Naive B cell (primary cell): ENCODE measurements around the gene INHBC. TPM values are rescaled to one million over a fixed set of nuclear protein-coding genes. Genes with fewer than 3 reads are reported as not detected.
A peak's percentile ranks its signal among the peaks of the same experiment; 100 is the strongest.
"Not testable (repeated sequence)": the region's sequence is repeated elsewhere in the genome, so short reads cannot be mapped to it uniquely, and the experiment has no call there.

ENCODE experiments used
- ATAC-seq, 2 donors: fragments of 150-1000 bp; cut with Tn5 transposase; 2 replicates each; pipeline ENCODE4 v1.10.0; 2021; ENCODE audit warnings: low read depth in 2 of 2, mild to moderate bottlenecking in 2 of 2, moderate library complexity in 2 of 2
- DNase-seq: peaks from one replicate; pipeline ENCODE4 v3.0.0; 2022
- H3K27ac Mint-ChIP-seq, 6 donors: one replicate each; pipeline ENCODE4 v1.8.0; 2020 to 2022; ENCODE audit warnings: mild to moderate bottlenecking in 6 of 6, mixed read lengths in 6 of 6, moderate library complexity in 5 of 6, inconsistent platforms in 2 of 6
- H3K27me3 Mint-ChIP-seq, 3 donors: one replicate each; pipeline ENCODE4 v1.8.0; 2021 to 2022; ENCODE audit warnings: mixed read lengths in 3 of 3, mild to moderate bottlenecking in 1 of 3
- H3K36me3 Mint-ChIP-seq, 2 donors: one replicate each; pipeline ENCODE4 v1.8.0; 2020 to 2022; ENCODE audit warnings: mixed read lengths in 2 of 2, inconsistent platforms in 1 of 2, mild to moderate bottlenecking in 1 of 2
- H3K4me1 Mint-ChIP-seq, 3 donors: one replicate each; pipeline ENCODE4 v1.8.0; 2020 to 2022; ENCODE audit warnings: mixed read lengths in 3 of 3, inconsistent platforms in 1 of 3, mild to moderate bottlenecking in 1 of 3, moderate library complexity in 1 of 3
- H3K4me3 Mint-ChIP-seq, 8 donors: one replicate each; pipeline ENCODE4 v1.8.0; 2020 to 2022; ENCODE audit warnings: mild to moderate bottlenecking in 8 of 8, mixed read lengths in 8 of 8, moderate library complexity in 8 of 8, inconsistent platforms in 2 of 8
- H3K9me3 Mint-ChIP-seq, 7 donors: one replicate each; pipeline ENCODE4 v1.8.0; 2020 to 2022; ENCODE audit warnings: mixed read lengths in 7 of 7, mild to moderate bottlenecking in 5 of 7, inconsistent platforms in 2 of 7, moderate library complexity in 1 of 7
- polyA plus RNA-seq, 6 donors: library from polyadenylated mRNA; unstranded; fragments of 300-500 nt; fragmentation: Illumina TruSeq; gene quantifications; one replicate each; pipeline ENCODE4 v1.2.3, GENCODE V29; 2021; ENCODE audit warnings: low read depth in 6 of 6

Gene INHBC
- polyA plus RNA-seq, 6 donors from 2014 or later: not detected

DNA sequence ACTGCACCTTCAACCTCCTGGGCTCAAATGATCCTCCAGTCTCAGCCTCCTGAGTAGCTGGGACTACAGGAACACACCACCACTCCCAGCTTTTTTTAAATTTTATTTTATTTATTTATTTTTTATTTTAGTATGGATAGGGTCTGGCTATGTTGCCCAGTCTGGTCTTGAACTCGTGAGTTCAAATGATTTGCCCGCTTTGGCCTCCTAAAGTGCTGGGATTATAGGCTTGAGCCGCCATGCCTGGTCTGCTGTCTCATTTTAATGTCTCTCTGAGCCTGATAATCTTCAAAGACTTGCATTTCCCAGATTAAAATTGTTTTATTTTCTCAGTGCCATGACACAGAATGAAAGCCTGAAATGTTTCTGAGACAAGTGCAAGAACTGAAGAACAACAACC, 1.2 kb upstream of the INHBC start:
- H3K4me3 Mint-ChIP-seq: peak overlapping the region in 1 of 8 donors; percentile 43
- no peaks in the 10 kb centered on the region for H3K9me3 Mint-ChIP-seq
- no peak for DNase-seq
- H3K4me1 Mint-ChIP-seq: peaks cover 14 to 29% (median 18%) of the 10 kb centered on the region in 3 donors
- ATAC-seq: no peak
- H3K27me3 Mint-ChIP-seq: peaks cover 0 to 4% (median 2%) of the 10 kb centered on the region in 3 donors
- no peaks in the 10 kb centered on the region for H3K36me3 Mint-ChIP-seq
- H3K27ac Mint-ChIP-seq: no peak overlapping the region

DNA sequence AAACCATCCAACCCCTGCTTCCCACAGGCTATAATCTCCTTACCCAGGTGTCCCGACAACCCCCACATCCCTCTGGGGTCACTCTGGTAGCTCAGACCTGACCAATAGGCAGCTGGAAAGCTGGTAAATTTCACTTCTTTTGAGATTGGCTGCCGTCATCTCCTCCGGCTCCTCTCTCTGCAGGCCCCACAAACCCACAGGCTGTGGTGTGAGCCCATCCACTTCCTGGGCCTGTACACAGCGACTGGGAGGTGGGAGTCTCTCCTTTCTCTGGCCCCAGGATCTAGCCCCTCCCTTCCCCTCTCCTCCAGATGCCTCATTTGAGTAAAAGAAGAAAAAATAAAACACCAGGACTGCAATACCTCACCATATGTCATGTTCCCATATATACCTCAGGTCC, 709 bp downstream of the INHBC start:
- Mint-ChIP-seq H3K27ac (peak overlapping the region in 1 of 6 donors; percentile 75), H3K4me3 (no peak overlapping the region), H3K4me1 (peaks cover 7 to 13% (median 8%) of the 10 kb centered on the region in 3 donors), H3K36me3 (no peaks in the 10 kb centered on the region), H3K9me3 (no peaks in the 10 kb centered on the region), H3K27me3 (peaks cover 0 to 8% (median 8%) of the 10 kb centered on the region in 3 donors)
- DNase-seq: no peak
- ATAC-seq: no peak

DNA sequence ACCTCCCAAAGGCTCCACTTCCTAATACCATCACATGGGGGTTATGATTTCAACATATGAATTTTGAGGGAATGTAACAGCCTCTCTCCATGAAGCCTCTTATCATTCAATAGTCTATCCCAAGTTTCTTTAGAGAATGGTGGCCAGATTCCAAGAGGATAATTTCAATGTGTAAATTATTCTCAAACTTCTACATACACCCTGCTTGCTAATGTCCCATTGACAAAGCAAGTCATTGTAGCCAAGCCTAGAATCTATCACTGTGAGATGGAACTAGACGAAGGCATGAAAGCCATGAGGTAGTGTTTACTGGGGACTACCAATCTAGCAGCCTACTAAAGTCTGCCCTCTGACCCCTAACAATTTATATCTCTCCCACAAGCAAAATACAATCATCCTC, 3.8 kb downstream of the INHBC start:
- Mint-ChIP-seq H3K4me3 (no peak overlapping the region), H3K4me1 (no peaks in the 10 kb centered on the region), H3K27ac (no peak overlapping the region), H3K36me3 (peaks cover 7 to 10% of the 10 kb centered on the region in 2 donors), H3K27me3 (peaks cover 8 to 22% (median 20%) of the 10 kb centered on the region in 3 donors), H3K9me3 (peaks cover 4 to 13% (median 8%) of the 10 kb centered on the region in 7 donors)
- DNase-seq: no peak
- no peak for ATAC-seq

DNA sequence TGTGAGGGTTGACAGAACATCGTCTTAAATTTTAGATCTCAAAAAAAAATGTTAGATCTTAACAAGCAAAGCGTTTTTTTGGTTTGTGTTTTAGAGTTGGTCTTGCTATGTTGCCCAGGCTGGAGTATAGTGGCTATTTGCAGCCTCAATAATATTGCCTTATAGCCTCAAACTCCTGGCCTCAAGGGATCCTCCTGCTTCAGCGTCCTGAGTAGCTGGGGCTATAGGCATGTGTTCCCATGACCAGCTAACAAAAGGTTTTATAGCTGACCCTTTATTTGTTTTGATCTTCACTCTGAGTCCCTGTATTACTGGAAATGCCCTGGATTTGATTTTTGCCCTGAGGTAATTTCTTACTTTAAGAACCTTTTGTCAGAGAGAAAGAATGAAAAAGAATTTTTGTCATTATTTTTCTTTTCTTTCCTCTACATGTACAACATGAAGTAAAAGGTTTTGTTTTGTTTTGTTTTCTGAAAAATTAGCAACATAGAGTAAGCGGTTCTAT, 5.2 kb downstream of the INHBC start:
- Mint-ChIP-seq H3K4me3 (no peak overlapping the region), H3K4me1 (peaks cover 0 to under 1% (median under 1%) of the 10 kb centered on the region in 3 donors), H3K36me3 (peaks cover 7 to 10% of the 10 kb centered on the region in 2 donors), H3K9me3 (peaks cover 4 to 13% (median 8%) of the 10 kb centered on the region in 7 donors), H3K27me3 (peaks cover 8 to 22% (median 20%) of the 10 kb centered on the region in 3 donors), H3K27ac (no peak overlapping the region)
- no peak for DNase-seq
- ATAC-seq: no peak

DNA sequence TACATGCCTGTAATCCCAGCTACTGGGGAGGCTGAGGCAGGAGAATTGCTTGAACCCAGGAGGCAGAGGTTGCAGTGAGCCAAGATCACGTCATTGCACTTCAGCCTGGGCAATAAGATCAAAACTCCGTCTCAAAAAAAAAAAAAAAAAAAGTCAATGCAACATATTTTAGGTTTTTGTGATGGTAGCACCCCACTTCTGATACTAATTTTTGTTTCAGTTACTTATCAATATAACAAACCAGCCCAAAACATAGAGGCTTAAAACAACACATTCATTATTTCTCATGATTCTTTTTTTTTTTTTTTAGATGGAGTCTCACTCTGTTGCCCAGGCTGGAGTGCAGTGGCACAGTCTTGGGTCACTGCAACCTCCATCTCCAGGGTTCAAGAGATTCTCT, 6.8 kb downstream of the INHBC start:
- peaks cover 7 to 10% of the 10 kb centered on the region in 2 donors for H3K36me3 Mint-ChIP-seq
- H3K9me3 Mint-ChIP-seq: peaks cover 4 to 13% (median 8%) of the 10 kb centered on the region in 7 donors
- H3K27me3 Mint-ChIP-seq: peaks cover 8 to 22% (median 20%) of the 10 kb centered on the region in 3 donors
- not testable (repeated sequence) for ATAC-seq, H3K27ac Mint-ChIP-seq, H3K4me3 Mint-ChIP-seq, H3K4me1 Mint-ChIP-seq, DNase-seq

DNA sequence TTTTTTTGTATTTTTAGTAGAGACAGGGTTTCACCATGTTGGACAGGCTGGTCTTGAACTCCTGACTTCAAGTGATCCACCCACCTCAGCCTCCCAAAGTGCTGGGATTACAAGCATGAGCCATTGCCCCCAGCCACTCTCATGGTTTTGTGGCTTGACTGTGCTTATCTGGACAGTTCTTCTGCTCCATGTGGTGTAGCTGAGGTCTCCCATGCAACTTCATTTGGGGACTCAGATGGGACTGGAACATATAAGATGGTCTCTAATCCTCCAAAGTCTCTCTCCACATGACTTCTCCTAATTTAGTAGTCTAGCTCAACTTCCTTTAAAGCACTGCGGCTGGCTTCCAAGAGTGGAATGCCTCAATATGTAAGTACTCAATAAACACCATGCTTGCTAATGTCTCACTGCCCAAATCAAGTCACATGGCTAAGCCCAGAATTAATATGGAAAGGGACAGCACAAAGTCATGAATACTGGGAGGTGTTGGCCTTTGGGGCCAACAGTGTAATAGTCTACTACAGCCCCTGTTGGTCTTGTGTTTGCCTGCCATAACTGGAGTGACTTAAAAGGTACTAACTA, 7.4 kb downstream of the INHBC start:
- H3K27me3 Mint-ChIP-seq: peaks cover 8 to 22% (median 20%) of the 10 kb centered on the region in 3 donors
- peaks cover 7 to 10% of the 10 kb centered on the region in 2 donors for H3K36me3 Mint-ChIP-seq
- DNase-seq (no peak), ATAC-seq (no peak)
- H3K27ac Mint-ChIP-seq: peak overlapping the region in 1 of 6 donors; percentile 2
- H3K4me1 Mint-ChIP-seq: peaks cover 0 to 5% (median 3%) of the 10 kb centered on the region in 3 donors
- H3K9me3 Mint-ChIP-seq: peaks cover 4 to 13% (median 8%) of the 10 kb centered on the region in 7 donors
- no peak overlapping the region for H3K4me3 Mint-ChIP-seq

DNA sequence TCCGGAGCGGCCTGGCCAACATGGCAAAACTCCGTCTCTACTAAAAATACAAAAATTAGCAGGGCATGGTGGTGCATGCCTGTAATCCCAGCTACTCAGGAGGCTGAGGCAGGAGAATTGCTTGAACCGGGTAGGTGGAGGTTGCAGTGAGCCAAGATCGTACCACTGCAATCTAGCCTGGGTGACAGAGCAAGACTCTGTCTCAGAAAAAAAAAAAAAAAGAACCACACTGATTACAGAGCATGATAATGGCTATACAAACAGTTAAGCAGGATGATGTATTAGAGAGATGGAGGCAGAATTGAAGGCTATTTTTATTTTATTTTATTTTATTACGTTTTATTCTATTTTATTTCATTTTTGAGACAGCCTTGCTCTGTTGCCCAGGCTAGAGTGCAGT, 9.8 kb downstream of the INHBC start:
- H3K4me1 Mint-ChIP-seq, H3K4me3 Mint-ChIP-seq, DNase-seq, H3K27ac Mint-ChIP-seq, ATAC-seq: not testable (repeated sequence)
- Mint-ChIP-seq H3K36me3 (peaks cover 7 to 10% of the 10 kb centered on the region in 2 donors), H3K9me3 (peaks cover 4 to 13% (median 8%) of the 10 kb centered on the region in 7 donors), H3K27me3 (peaks cover 8 to 14% (median 11%) of the 10 kb centered on the region in 3 donors)

DNA sequence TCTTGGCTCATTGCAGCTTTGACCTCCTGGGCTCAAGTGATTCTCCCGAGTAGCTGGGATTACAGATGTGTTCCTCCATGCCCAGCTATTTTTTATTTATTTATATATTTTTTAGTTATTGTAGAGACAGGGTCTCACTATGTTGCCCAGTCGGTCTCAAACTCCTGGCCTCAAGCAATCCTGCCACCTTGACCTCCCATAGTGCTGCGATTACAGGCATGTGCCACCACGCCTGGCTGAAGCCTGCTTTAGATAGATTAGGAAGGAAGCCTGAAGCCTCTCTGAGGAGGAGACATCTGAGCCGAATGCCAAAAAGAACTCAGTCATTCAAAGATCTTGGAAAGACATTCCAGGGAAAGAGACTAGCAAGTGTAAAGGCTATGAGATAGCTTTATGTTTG, 10.2 kb downstream of the INHBC start:
- Mint-ChIP-seq H3K36me3 (peaks cover 7 to 10% of the 10 kb centered on the region in 2 donors), H3K27ac (peak overlapping the region in 2 of 6 donors; percentile 0 to 23), H3K9me3 (peaks cover 4 to 13% (median 8%) of the 10 kb centered on the region in 7 donors), H3K4me3 (no peak overlapping the region), H3K4me1 (peaks cover 0 to 5% (median 3%) of the 10 kb centered on the region in 3 donors), H3K27me3 (peaks cover 8 to 14% (median 11%) of the 10 kb centered on the region in 3 donors)
- ATAC-seq: no peak
- no peak for DNase-seq

DNA sequence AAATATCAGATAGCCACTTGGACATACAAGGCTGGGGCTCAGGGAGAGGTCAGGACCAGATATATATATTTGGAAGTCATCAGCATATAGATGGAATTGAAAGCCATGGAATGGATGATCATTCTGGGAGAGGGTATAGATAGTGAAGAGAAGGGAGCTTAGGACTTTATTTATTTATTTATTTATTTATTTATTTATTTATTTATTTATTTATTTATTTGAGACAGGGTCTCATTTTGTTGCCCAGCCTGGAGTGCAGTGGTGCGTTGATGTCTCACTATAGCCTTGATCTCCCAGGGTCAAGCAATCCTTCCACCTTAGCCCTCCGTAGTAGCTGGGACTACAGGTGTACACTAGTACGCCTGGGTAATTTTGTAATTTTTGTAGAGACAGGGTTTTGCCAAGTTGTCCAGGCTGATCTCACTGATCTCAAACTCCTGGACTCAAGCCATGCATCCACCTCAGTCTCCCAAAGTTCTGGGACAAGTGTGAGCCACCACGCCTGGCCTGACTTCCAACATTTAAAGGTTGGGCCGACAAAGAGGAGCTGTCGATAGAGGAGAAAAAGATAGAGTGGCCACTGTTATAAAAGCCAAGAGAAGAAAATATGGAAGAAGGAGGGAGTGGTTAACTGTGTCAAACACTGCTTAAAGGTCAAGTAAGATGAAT, 11.8 kb downstream of the INHBC start:
- peaks cover 0 to 7% (median 7%) of the 10 kb centered on the region in 3 donors for H3K27me3 Mint-ChIP-seq
- no peak for ATAC-seq
- DNase-seq: no peak

DNA sequence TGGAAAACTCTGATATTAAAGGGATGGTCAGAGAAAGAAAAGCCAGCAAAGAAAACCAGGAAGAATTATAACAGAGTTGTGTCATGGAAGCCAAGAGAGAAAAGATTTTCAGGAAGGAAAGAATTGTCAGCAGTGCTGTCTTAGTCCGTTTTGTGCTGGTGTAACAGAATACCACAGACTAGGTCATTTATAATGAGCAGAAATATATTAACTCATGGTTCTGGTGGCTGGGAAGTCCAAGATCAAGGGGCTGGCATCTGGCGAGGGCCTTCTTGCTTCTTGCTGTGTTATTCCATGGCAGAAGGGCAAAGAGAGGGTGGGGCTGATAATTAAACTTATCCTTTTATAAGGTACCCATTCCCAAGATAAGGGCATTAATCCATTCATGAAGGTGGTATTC, 14.1 kb downstream of the INHBC start:
- Mint-ChIP-seq H3K27me3 (no peaks in the 10 kb centered on the region), H3K9me3 (no peaks in the 10 kb centered on the region), H3K4me3 (no peak overlapping the region), H3K27ac (no peak overlapping the region), H3K36me3 (no peaks in the 10 kb centered on the region), H3K4me1 (peaks cover 0 to 5% (median 3%) of the 10 kb centered on the region in 3 donors)
- DNase-seq: no peak
- ATAC-seq: no peak

More for the DNA sequence above, 11.8 kb downstream of the INHBC start:
- H3K4me3 Mint-ChIP-seq: no peak overlapping the region
- H3K4me1 Mint-ChIP-seq: peaks cover 0 to 5% (median 3%) of the 10 kb centered on the region in 3 donors
- H3K9me3 Mint-ChIP-seq: peaks cover 0 to 9% (median 4%) of the 10 kb centered on the region in 7 donors
- H3K36me3 Mint-ChIP-seq: peaks cover 6 to 7% of the 10 kb centered on the region in 2 donors
- H3K27ac Mint-ChIP-seq: peak overlapping the region in 1 of 6 donors; percentile 26

DNA sequence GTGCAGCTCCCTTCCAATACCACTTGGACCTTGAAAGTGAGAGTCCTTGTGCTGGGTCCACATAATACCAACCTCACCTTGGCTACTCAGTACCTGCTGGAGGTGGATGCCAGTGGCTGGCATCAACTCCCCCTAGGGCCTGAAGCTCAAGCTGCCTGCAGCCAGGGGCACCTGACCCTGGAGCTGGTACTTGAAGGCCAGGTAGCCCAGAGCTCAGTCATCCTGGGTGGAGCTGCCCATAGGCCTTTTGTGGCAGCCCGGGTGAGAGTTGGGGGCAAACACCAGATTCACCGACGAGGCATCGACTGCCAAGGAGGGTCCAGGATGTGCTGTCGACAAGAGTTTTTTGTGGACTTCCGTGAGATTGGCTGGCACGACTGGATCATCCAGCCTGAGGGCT, 14.8 kb downstream of the INHBC start:
- no peak for ATAC-seq

DNA sequence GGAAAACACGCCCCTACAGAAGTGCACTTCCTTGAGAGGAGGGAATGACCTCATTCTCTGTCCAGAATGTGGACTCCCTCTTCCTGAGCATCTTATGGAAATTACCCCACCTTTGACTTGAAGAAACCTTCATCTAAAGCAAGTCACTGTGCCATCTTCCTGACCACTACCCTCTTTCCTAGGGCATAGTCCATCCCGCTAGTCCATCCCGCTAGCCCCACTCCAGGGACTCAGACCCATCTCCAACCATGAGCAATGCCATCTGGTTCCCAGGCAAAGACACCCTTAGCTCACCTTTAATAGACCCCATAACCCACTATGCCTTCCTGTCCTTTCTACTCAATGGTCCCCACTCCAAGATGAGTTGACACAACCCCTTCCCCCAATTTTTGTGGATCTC, 15.5 kb downstream of the INHBC start:
- Mint-ChIP-seq H3K36me3 (no peaks in the 10 kb centered on the region), H3K27me3 (no peaks in the 10 kb centered on the region), H3K4me3 (no peak overlapping the region), H3K9me3 (no peaks in the 10 kb centered on the region), H3K4me1 (peaks cover 0 to 3% (median 0%) of the 10 kb centered on the region in 3 donors), H3K27ac (no peak overlapping the region)
- DNase-seq: no peak
- no peak for ATAC-seq

More for the DNA sequence above, 14.8 kb downstream of the INHBC start:
- no peaks in the 10 kb centered on the region for H3K36me3 Mint-ChIP-seq
- H3K4me1 Mint-ChIP-seq: peaks cover 0 to 5% (median 3%) of the 10 kb centered on the region in 3 donors
- no peak for DNase-seq
- no peak overlapping the region for H3K27ac Mint-ChIP-seq
- no peaks in the 10 kb centered on the region for H3K9me3 Mint-ChIP-seq
- H3K4me3 Mint-ChIP-seq: no peak overlapping the region
- H3K27me3 Mint-ChIP-seq: no peaks in the 10 kb centered on the region

DNA sequence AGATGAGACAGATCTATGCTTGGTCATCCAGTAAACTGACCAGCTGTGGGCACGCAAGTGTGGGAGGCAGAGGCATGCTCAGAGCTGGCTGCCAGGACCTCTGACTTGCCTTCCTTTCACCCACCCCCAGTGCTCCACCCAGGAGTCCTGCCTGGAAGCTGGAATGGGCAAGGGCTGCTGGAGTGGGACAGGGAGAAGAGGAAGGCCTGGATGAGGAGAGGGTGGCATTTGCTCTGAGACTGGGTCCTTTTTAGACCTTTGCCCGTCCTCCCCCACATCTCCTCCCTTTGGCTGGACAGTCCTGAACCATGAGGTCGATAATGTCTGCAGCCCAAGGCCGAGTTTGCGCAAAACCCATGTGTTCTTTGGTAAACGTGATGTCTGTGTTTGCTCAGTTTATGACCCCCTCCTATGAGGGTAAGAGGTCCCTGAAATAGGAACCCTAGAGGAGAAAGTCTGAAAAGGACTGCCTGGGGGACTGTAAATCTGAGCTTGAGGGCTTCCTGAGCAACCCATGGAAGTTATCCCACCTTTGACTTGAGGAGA, 16.7 kb downstream of the INHBC start:
- Mint-ChIP-seq H3K27ac (no peak overlapping the region), H3K27me3 (no peaks in the 10 kb centered on the region), H3K36me3 (no peaks in the 10 kb centered on the region), H3K4me1 (peaks cover 8 to 9% (median 9%) of the 10 kb centered on the region in 3 donors), H3K4me3 (no peak overlapping the region), H3K9me3 (no peaks in the 10 kb centered on the region)
- ATAC-seq (no peak), DNase-seq (no peak)
